GM18499 (cell line): Measurements from ENCODE around the gene NBPF9.
"Not testable (repeated sequence)": the region's sequence is repeated elsewhere in the genome, so short reads cannot be mapped to it uniquely, and the experiment has no call there.

Source experiments
- ATAC-seq: cut with Tn5 transposase; IDR thresholded peaks from one replicate; pipeline ENCODE4 v1.9.1; 2021; ENCODE audit warnings: moderate number of reproducible peaks; ENCODE audit not compliant: insufficient read depth, unreplicated experiment

The NBPF9 gene

GRCh38 chr1:149015522-149015921 is 87.8 kb downstream of the NBPF9 start:
- not testable (repeated sequence) for ATAC-seq

DNA sequence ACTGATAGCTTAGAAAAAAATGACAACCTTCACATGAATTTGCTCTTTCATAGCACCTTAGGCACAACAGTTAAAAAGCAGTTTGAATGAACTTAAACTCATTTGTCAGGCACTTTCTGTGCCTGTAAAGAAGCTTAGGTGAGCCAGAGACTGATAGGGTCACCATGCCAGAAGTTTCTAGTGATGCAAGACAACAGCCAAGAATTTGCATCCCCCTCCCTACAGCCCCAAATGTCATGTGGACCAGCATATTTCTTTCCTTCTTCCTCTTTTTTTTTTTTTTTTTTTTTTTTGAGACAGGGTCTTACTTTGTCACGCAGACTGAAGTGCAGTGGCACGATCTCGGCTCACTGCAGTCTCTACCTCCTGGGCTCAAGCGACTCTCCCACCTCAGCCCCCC is 89.8 kb downstream of the NBPF9 start:
- not testable (repeated sequence) for ATAC-seq

- not testable (repeated sequence) for ATAC-seq
Measured at GRCh38 chr1:149012599-149012998, 90.8 kb downstream of the NBPF9 start.

DNA sequence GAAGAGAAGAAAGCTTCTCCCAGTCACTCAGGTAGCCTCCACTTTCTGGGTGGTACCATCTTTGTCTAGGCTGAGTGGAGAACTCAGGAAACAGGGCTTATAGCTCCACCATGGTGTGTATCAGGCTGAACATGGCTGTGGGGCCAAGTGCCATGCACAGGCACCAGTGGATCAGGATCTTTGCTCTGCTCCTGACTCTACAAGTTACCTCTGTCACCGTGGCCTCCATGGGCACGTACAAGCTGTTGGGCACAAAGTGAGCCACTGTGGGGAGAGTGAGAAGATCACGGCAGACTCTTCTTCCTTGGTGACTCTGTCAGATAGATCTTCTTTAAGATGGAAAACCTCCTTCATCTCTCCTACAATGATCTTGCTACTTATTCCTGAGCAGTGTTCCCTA is 93.6 kb downstream of the NBPF9 start:
- ATAC-seq: not testable (repeated sequence)

DNA sequence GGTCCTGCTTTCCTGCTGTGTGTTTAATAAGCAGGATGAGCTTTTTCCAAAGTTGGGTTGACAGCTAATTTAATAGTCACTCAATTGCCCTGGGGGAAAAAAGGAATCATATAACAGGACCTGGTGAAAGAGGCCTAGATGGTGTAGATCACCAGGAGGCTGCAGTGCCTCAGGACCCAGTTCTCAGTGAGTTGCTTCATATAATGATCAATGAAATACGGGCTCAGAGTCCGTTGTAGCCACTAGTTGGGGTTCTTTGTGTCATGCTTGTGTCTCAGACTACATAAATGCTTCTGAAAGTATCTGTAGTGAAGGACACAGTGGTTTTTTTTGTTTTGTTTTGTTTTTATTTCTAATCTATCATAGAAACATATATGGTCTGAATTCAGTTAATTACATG is 94.6 kb downstream of the NBPF9 start:
- ATAC-seq: not testable (repeated sequence)

DNA sequence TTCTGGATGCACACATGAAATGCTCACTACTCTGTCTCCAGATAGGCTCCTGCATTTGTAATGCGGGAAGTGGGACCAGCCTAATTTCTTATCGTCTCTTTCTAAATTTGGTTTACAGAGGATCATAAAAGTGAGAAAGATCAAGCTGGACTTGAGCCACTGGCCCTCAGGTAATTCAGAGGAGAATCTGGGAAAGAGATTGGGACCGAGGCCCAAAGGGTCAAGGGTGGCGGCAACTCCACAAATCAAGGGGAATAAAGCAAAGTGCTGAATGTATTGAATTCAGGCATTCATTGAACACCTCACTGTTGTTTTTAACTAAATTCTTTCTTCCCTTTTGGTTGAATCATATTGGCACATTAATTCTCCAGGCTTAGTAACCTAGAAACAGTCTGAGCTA is 95.0 kb downstream of the NBPF9 start:
- ATAC-seq: not testable (repeated sequence)
